WI38 (cell line): Measurements from ENCODE around the gene NSUN7.
A peak's percentile ranks its signal among the peaks of the same experiment; 100 is the strongest.

ENCODE experiments used
- H3K4me3 ChIP-seq: 2 replicates; pipeline ENCODE4 v1.5.1; 2011; ENCODE audit warnings: low read depth, mild to moderate bottlenecking, control low read depth, low read length
- TF ChIP-seq, protein P1 (sequence below): IDR thresholded peaks from 2 replicates; pipeline ENCODE4 v1.5.1; 2012; ENCODE audit warnings: low read depth, mild to moderate bottlenecking, control low read depth, low read length

NSUN7 gene

GRCh38 chr4:40840255-40840984 is 90.7 kb downstream of the NSUN7 start:
- TF ChIP-seq, protein P1, sequence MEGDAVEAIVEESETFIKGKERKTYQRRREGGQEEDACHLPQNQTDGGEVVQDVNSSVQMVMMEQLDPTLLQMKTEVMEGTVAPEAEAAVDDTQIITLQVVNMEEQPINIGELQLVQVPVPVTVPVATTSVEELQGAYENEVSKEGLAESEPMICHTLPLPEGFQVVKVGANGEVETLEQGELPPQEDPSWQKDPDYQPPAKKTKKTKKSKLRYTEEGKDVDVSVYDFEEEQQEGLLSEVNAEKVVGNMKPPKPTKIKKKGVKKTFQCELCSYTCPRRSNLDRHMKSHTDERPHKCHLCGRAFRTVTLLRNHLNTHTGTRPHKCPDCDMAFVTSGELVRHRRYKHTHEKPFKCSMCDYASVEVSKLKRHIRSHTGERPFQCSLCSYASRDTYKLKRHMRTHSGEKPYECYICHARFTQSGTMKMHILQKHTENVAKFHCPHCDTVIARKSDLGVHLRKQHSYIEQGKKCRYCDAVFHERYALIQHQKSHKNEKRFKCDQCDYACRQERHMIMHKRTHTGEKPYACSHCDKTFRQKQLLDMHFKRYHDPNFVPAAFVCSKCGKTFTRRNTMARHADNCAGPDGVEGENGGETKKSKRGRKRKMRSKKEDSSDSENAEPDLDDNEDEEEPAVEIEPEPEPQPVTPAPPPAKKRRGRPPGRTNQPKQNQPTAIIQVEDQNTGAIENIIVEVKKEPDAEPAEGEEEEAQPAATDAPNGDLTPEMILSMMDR = no peak
- no peak overlapping the region for H3K4me3 ChIP-seq

GRCh38 chr4:40840985-40841571 is 91.3 kb downstream of the NSUN7 start:
- TF ChIP-seq, protein P1 = peak; percentile 85
- no peak overlapping the region for H3K4me3 ChIP-seq

GRCh38 chr4:40842318-40842717 is 92.6 kb downstream of the NSUN7 start:
- no peak overlapping the region for H3K4me3 ChIP-seq
- TF ChIP-seq, protein P1 = no peak

DNA sequence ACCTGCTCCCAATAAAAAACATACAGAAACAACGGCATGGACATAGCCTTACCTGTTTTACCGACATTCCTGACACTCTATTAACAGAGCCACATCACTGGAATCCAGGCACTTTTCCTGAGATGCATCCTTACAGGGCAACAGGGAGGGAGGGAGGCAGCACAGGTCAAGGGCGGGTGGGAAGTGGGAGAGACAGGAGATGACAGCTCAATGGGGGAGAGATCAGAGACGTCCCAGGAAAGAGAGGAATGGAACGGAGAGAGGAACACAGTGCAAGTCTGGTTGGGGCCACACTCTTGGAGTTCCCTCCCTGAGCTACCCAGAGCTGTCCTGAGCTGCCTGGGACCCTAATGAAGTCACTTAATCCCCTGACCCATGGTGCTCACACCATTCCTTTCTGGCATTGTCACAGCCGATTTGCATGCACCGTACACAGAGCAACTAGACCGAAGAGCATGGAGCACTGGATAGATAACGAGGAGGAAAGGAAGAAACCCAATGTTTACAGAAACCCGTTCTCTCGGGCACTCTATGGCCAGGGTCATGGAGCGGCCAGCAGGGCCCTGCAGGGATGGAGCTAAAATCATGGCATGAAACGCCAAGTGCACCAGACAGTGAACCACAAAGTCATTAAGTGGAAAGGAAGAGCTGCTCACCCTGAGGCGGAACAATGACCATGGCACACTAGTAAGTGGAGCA is 93.1 kb downstream of the NSUN7 start:
- TF ChIP-seq, protein P1 = no peak
- H3K4me3 ChIP-seq = no peak overlapping the region

DNA sequence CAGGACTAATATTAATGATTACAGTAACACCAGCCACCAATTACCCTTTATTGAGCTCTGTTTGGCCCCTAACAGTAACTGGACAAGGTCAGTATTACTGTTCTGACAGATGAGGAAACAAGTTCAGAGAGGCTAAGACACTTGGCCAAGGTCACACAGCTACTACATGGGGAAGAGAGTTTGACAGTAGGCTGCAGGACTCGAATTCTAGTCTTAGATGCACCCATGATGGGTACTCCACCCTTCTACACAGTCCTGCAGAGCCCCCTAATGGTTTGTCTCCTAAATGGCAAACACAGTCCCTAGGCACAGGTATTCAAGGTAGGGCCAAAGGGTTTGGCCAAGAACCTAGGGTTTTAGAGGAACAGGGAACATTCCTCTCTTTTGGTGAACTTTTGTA is 93.9 kb downstream of the NSUN7 start:
- no peak overlapping the region for H3K4me3 ChIP-seq
- TF ChIP-seq, protein P1 = no peak

DNA sequence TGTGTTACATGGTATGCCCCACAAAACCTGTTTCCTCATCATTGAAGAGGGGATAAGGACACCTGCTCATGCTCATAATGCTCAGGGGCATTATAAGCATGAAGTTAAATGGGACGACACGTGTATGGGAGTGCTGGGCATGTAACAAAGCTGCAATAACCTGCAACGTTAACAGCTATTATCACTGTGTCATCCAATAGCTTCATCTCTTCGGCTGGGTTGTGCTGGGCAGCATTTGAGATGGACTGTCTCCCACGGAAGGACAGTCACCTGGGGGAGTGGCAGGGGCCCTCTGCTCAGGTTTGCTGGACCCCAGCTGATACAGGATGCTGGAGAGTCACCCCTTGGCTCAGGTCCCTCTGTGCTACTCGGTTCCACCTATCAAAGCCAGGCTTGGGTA is 94.5 kb downstream of the NSUN7 start:
- no peak overlapping the region for H3K4me3 ChIP-seq
- TF ChIP-seq, protein P1 = no peak
